Karpas-422 (cell line): ENCODE measurements around the gene HERC3. TPM values are rescaled to one million over a fixed set of nuclear protein-coding genes. Genes with fewer than 3 reads are reported as not detected.
A peak's percentile ranks its signal among the peaks of the same experiment; 100 is the strongest.

Source experiments
- DNase-seq: peaks from one replicate; pipeline ENCODE4 v3.0.0-alpha.2; 2015
- H2AFZ ChIP-seq: fragments of 200-600 bp; sonication (generic); 2 replicates; pipeline ENCODE4 v1.6.1; 2014; ENCODE audit warnings: antibody characterized with exemption, low read length, mixed read lengths
- H3K27ac ChIP-seq: fragments of 200-600 bp; sonication (generic); 2 replicates; pipeline ENCODE4 v1.5.1; 2014; ENCODE audit warnings: mild to moderate bottlenecking, low read length, moderate library complexity
- H3K27me3 ChIP-seq: fragments of 200-600 bp; sonication (generic); 2 replicates; pipeline ENCODE4 v1.6.1; 2014; ENCODE audit warnings: low read length, mixed read lengths
- H3K36me3 ChIP-seq: fragments of 200-600 bp; sonication (generic); 2 replicates; pipeline ENCODE4 v1.6.1; 2014; ENCODE audit warnings: low read length, mixed read lengths; ENCODE audit not compliant: insufficient read depth
- H3K4me1 ChIP-seq: fragments of 200-600 bp; sonication (generic); 2 replicates; pipeline ENCODE4 v1.6.1; 2014; ENCODE audit warnings: mild to moderate bottlenecking, low read length, mixed read lengths
- H3K4me2 ChIP-seq: fragments of 200-600 bp; sonication (generic); 2 replicates; pipeline ENCODE4 v1.6.1; 2014; ENCODE audit warnings: low read length, low read depth, mild to moderate bottlenecking; ENCODE audit not compliant: poor library complexity, severe bottlenecking
- H3K4me3 ChIP-seq: fragments of 200-600 bp; sonication (generic); 2 replicates; pipeline ENCODE4 v1.5.1; 2014; ENCODE audit warnings: mild to moderate bottlenecking, antibody characterized with exemption, low read length, mixed read lengths
- H3K79me2 ChIP-seq: fragments of 200-600 bp; sonication (generic); 2 replicates; pipeline ENCODE4 v1.6.1; 2014; ENCODE audit warnings: mild to moderate bottlenecking, low read length, mixed read lengths
- H3K9ac ChIP-seq: fragments of 200-600 bp; sonication (generic); 2 replicates; pipeline ENCODE4 v1.6.0; 2014; ENCODE audit warnings: low read length
- H3K9me2 ChIP-seq: fragments of 200-600 bp; sonication (generic), shearing (Covaris generic); replicated peaks from 2 replicates; pipeline ENCODE4 v1.6.0; 2014; ENCODE audit warnings: mild to moderate bottlenecking, low read length, moderate library complexity; ENCODE audit not compliant: insufficient read depth
- H3K9me3 ChIP-seq: fragments of 300-700, 200-600 bp; sonication (generic); 2 replicates; pipeline ENCODE4 v1.6.1; 2014; ENCODE audit warnings: low read length, mixed read lengths
- H4K20me1 ChIP-seq: fragments of 200-600 bp; sonication (generic); 2 replicates; pipeline ENCODE4 v1.6.1; 2014; ENCODE audit warnings: mild to moderate bottlenecking, antibody characterized with exemption, low read length, low read depth; ENCODE audit not compliant: insufficient read depth
- total RNA-seq: library from RNA; depleted of rRNA; stranded (reverse); fragments of >200 nt; shearing (Covaris generic); gene quantifications from 2 replicates; pipeline ENCODE4 v1.2.3, GENCODE V29; 2014; ENCODE audit warnings: low replicate concordance

HERC3 gene
- total RNA-seq, 1 experiment from 2014 or later = 12.9 TPM

GRCh38 chr4:88722276-88722780 is 130.0 kb downstream of the HERC3 start:
- Histone ChIP-seq H3K27me3 (no peaks in the 10 kb centered on the region), H3K4me3 (no peak overlapping the region), H3K27ac (no peak overlapping the region), H3K4me2 (no peak overlapping the region), H3K9me2 (no peaks in the 10 kb centered on the region), H2AFZ (no peak overlapping the region), H3K79me2 (no peaks in the 10 kb centered on the region), H3K9me3 (peaks cover 6% of the 10 kb centered on the region), H3K36me3 (peaks cover 7% of the 10 kb centered on the region), H4K20me1 (no peaks in the 10 kb centered on the region), H3K4me1 (no peaks in the 10 kb centered on the region), H3K9ac (no peak overlapping the region)
- no peak for DNase-seq

- DNase-seq = no peak
- peaks cover 5% of the 10 kb centered on the region for H3K36me3 ChIP-seq
- no peaks in the 10 kb centered on the region for H3K79me2 ChIP-seq
These were observed 130.5 kb downstream of the HERC3 start for GRCh38 chr4:88722828-88723227.

GRCh38 chr4:88724406-88724805 is 132.1 kb downstream of the HERC3 start:
- H3K27me3 ChIP-seq = no peaks in the 10 kb centered on the region
- H3K79me2 ChIP-seq = no peaks in the 10 kb centered on the region
- no peaks in the 10 kb centered on the region for H3K4me1 ChIP-seq
- no peak overlapping the region for H3K4me3 ChIP-seq
- no peaks in the 10 kb centered on the region for H4K20me1 ChIP-seq
- H2AFZ ChIP-seq = no peak overlapping the region
- no peaks in the 10 kb centered on the region for H3K9me2 ChIP-seq
- H3K4me2 ChIP-seq = no peak overlapping the region
- H3K36me3 ChIP-seq = no peaks in the 10 kb centered on the region
- H3K27ac ChIP-seq = no peak overlapping the region
- DNase-seq = no peak
- no peak overlapping the region for H3K9ac ChIP-seq
- no peaks in the 10 kb centered on the region for H3K9me3 ChIP-seq

More at GRCh38 chr4:88722828-88723227, 130.5 kb downstream of the HERC3 start:
- no peaks in the 10 kb centered on the region for H4K20me1 ChIP-seq
- no peaks in the 10 kb centered on the region for H3K9me2 ChIP-seq
- no peaks in the 10 kb centered on the region for H3K4me1 ChIP-seq
- H3K9ac ChIP-seq = no peak overlapping the region
- no peaks in the 10 kb centered on the region for H3K27me3 ChIP-seq
- H3K4me3 ChIP-seq = no peak overlapping the region
- H3K9me3 ChIP-seq = peaks cover 1% of the 10 kb centered on the region; the same call in 1 of the 2 replicates
- no peak overlapping the region for H2AFZ ChIP-seq
- no peak overlapping the region for H3K4me2 ChIP-seq
- no peak overlapping the region for H3K27ac ChIP-seq

GRCh38 chr4:88725143-88725542 is 132.9 kb downstream of the HERC3 start:
- no peak overlapping the region for H3K27ac ChIP-seq
- no peaks in the 10 kb centered on the region for H4K20me1 ChIP-seq
- DNase-seq = no peak
- H3K9me3 ChIP-seq = no peaks in the 10 kb centered on the region
- H3K27me3 ChIP-seq = no peaks in the 10 kb centered on the region
- H3K79me2 ChIP-seq = no peaks in the 10 kb centered on the region
- H3K9ac ChIP-seq = no peak overlapping the region
- H3K4me2 ChIP-seq = no peak overlapping the region
- no peaks in the 10 kb centered on the region for H3K9me2 ChIP-seq
- H3K36me3 ChIP-seq = no peaks in the 10 kb centered on the region
- no peaks in the 10 kb centered on the region for H3K4me1 ChIP-seq
- H2AFZ ChIP-seq = no peak overlapping the region
- no peak overlapping the region for H3K4me3 ChIP-seq

GRCh38 chr4:88725986-88726385 is 133.7 kb downstream of the HERC3 start:
- Histone ChIP-seq H3K4me1 (no peaks in the 10 kb centered on the region), H3K79me2 (no peaks in the 10 kb centered on the region), H3K9me2 (no peaks in the 10 kb centered on the region), H3K4me2 (no peak overlapping the region), H3K36me3 (no peaks in the 10 kb centered on the region), H3K9me3 (no peaks in the 10 kb centered on the region), H3K9ac (no peak overlapping the region), H3K27ac (no peak overlapping the region), H4K20me1 (no peaks in the 10 kb centered on the region), H3K4me3 (no peak overlapping the region), H2AFZ (no peak overlapping the region), H3K27me3 (no peaks in the 10 kb centered on the region)
- peak; percentile 19 for DNase-seq

GRCh38 chr4:88728146-88728545 is 135.9 kb downstream of the HERC3 start:
- Histone ChIP-seq H3K36me3 (no peaks in the 10 kb centered on the region), H3K9me3 (no peaks in the 10 kb centered on the region), H3K9ac (no peak overlapping the region), H4K20me1 (no peaks in the 10 kb centered on the region), H3K79me2 (no peaks in the 10 kb centered on the region), H3K27me3 (no peaks in the 10 kb centered on the region), H2AFZ (no peak overlapping the region), H3K4me1 (no peaks in the 10 kb centered on the region), H3K4me3 (no peak overlapping the region), H3K27ac (no peak overlapping the region), H3K9me2 (no peaks in the 10 kb centered on the region), H3K4me2 (no peak overlapping the region)
- no peak for DNase-seq

GRCh38 chr4:88729146-88729760 is 137.0 kb downstream of the HERC3 start:
- H4K20me1 ChIP-seq = no peaks in the 10 kb centered on the region
- H3K79me2 ChIP-seq = no peaks in the 10 kb centered on the region
- H3K27me3 ChIP-seq = no peaks in the 10 kb centered on the region
- no peak overlapping the region for H3K27ac ChIP-seq
- H3K9me2 ChIP-seq = no peaks in the 10 kb centered on the region
- no peak overlapping the region for H3K4me3 ChIP-seq
- H3K4me1 ChIP-seq = no peaks in the 10 kb centered on the region
- no peaks in the 10 kb centered on the region for H3K9me3 ChIP-seq
- no peak for DNase-seq
- no peaks in the 10 kb centered on the region for H3K36me3 ChIP-seq
- H2AFZ ChIP-seq = no peak overlapping the region
- no peak overlapping the region for H3K4me2 ChIP-seq
- no peak overlapping the region for H3K9ac ChIP-seq

GRCh38 chr4:88730811-88731210 is 138.5 kb downstream of the HERC3 start:
- H3K27ac ChIP-seq = no peak overlapping the region
- no peak overlapping the region for H2AFZ ChIP-seq
- H3K4me3 ChIP-seq = no peak overlapping the region
- H3K9ac ChIP-seq = no peak overlapping the region
- no peaks in the 10 kb centered on the region for H3K36me3 ChIP-seq
- H3K4me1 ChIP-seq = no peaks in the 10 kb centered on the region
- H3K27me3 ChIP-seq = no peaks in the 10 kb centered on the region
- H3K9me2 ChIP-seq = no peaks in the 10 kb centered on the region
- H3K9me3 ChIP-seq = no peaks in the 10 kb centered on the region
- no peak overlapping the region for H3K4me2 ChIP-seq
- no peaks in the 10 kb centered on the region for H3K79me2 ChIP-seq
- no peaks in the 10 kb centered on the region for H4K20me1 ChIP-seq
- DNase-seq = no peak
